GM19240 (cell line): Measurements from ENCODE around the gene ZNF552.
"Not testable (repeated sequence)": the region's sequence is repeated elsewhere in the genome, so short reads cannot be mapped to it uniquely, and the experiment has no call there.

ENCODE experiments used
- DNase-seq: peaks from one replicate; pipeline ENCODE4 v3.0.0; 2011; ENCODE audit warnings: low spot score; ENCODE audit not compliant: insufficient read length

Gene ZNF552

GRCh38 chr19:57814505-57815246, at the start of gene ZNF552:
ZNF552 (minus strand) TSS chr19:57814913; CDS start chr19:57814743, 170 bp downstream.
- peak; percentile 55 for DNase-seq

- not testable (repeated sequence) for DNase-seq
These were observed 47.6 kb upstream of the ZNF552 start for GRCh38 chr19:57862351-57862750.

GRCh38 chr19:57854117-57854516, 39.4 kb upstream of the ZNF552 start:
- not testable (repeated sequence) for DNase-seq

- not testable (repeated sequence) for DNase-seq
These were observed 37.3 kb upstream of the ZNF552 start for GRCh38 chr19:57851812-57852603.

GRCh38 chr19:57850553-57851017, 35.9 kb upstream of the ZNF552 start:
- DNase-seq: no peak

GRCh38 chr19:57849666-57850473, 35.2 kb upstream of the ZNF552 start, which contains the start of gene ZNF587:
ZNF587 (plus strand) TSS chr19:57849859; CDS start chr19:57850039, 180 bp downstream.
- DNase-seq: peak; percentile 45

GRCh38 chr19:57849162-57849665, 34.5 kb upstream of the ZNF552 start:
- DNase-seq: not testable (repeated sequence)

GRCh38 chr19:57847164-57847563, 32.5 kb upstream of the ZNF552 start:
- not testable (repeated sequence) for DNase-seq

- DNase-seq: no peak
These were observed 26.5 kb upstream of the ZNF552 start for GRCh38 chr19:57841122-57841763.

- DNase-seq: not testable (repeated sequence)
These were observed 24.0 kb upstream of the ZNF552 start for GRCh38 chr19:57838622-57839191.

- DNase-seq: not testable (repeated sequence)
These were observed 22.3 kb upstream of the ZNF552 start for GRCh38 chr19:57836991-57837390.

GRCh38 chr19:57830071-57830602, 15.4 kb upstream of the ZNF552 start, which contains the start of gene ZNF587B:
ZNF587B (plus strand) TSS chr19:57830299; CDS start chr19:57830529, 230 bp downstream.
- no peak for DNase-seq

- DNase-seq: no peak
These were observed 14.6 kb upstream of the ZNF552 start for GRCh38 chr19:57829316-57829715.

- no peak for DNase-seq
These were observed 10.8 kb upstream of the ZNF552 start for GRCh38 chr19:57825511-57825910.

- DNase-seq: not testable (repeated sequence)
These were observed 8.9 kb upstream of the ZNF552 start for GRCh38 chr19:57823608-57824007.

- DNase-seq: not testable (repeated sequence)
These were observed 8.4 kb upstream of the ZNF552 start for GRCh38 chr19:57823155-57823554.

GRCh38 chr19:57821501-57821900, 6.8 kb upstream of the ZNF552 start:
- not testable (repeated sequence) for DNase-seq

GRCh38 chr19:57821095-57821494, 6.4 kb upstream of the ZNF552 start:
- not testable (repeated sequence) for DNase-seq

GRCh38 chr19:57820599-57820998, 5.9 kb upstream of the ZNF552 start:
- no peak for DNase-seq
